Amniotic stem cell (primary cell): Measurements from ENCODE around the gene TFDP1.

Experiments
- DNase-seq: peaks from one replicate; lab custom pipeline; 2025; lab: John Stamatoyannopoulos, UW

TFDP1 gene

GRCh38 chr13:113651511-113652403 lies 67.2 kb downstream of the TFDP1 start:
- DNase-seq = no peak

GRCh38 chr13:113652404-113653263 lies 68.1 kb downstream of the TFDP1 start:
- no peak for DNase-seq

- DNase-seq = no peak
Observed at GRCh38 chr13:113653264-113654174, 69.0 kb downstream of the TFDP1 start.

- no peak for DNase-seq
Observed at GRCh38 chr13:113654175-113654560, 69.6 kb downstream of the TFDP1 start.

DNA sequence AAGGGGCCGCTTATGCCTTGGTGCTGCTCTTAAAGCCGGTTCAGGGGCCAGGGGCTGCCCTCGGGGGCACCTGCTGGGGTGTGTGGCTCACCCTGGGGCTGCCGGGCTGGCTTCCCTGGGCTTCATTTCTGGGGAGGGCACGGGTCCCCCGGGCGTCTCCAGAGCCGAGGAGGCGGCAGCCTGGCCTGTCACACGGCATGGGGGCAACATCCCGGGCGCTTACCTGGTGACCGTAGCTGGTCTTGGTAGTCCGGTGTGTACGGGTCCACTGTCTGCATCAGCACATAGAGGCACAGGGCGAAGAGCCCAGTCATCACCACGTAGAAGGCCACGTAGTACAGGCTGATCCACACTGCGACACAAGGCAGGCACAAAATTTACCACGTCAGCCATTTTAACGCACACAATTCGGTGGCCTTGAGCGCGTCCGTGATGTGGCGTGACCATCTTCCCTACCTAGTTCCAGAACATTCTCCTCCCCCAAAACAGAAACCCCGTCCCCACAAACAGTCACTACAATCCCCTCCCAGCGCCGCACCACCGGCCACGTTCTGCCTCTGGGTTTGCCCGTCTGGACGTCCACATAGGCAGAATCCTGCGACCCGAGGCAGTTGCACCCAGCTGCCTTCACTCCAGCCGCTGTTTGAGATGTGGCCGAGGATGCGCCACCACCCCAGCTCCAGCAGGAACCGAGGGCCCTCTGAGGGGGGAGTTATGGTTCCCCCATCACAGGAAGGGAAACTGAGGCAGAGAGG lies 70.2 kb downstream of the TFDP1 start:
- no peak for DNase-seq

GRCh38 chr13:113655346-113656002 lies 70.9 kb downstream of the TFDP1 start:
- no peak for DNase-seq

DNA sequence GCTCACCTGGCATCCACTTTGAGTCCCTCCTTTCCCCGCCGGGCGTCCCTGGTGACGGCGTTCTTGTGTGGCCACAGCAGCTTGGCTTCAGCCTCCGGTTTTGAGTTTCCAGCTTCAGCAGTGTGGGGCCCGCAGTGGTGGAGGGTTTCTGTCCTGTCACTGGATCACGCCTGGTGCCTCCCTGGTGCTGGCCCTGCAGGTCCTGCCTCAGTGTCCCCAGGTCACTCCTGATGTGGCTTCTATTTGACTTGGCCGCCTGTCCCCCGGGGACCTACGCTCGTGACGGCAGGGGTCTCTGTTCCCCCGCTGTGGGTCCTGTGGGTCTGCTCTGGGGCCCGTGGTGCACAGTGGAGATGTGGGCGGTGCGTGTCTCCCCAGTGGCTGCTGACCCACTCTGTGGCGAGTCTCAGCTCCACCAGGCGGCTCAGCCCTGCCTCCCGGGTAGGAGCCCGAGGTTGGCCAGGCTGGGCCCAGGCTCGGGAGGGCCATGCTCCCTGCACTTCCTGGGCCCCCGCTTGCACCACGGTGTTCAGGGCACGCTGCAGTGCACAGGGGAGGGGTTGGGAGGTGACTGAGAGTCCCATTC lies 71.5 kb downstream of the TFDP1 start:
- no peak for DNase-seq

- no peak for DNase-seq
Observed at GRCh38 chr13:113656831-113657671, 72.5 kb downstream of the TFDP1 start.

- no peak for DNase-seq
Observed at GRCh38 chr13:113657851-113658741, 73.5 kb downstream of the TFDP1 start, which contains the start of gene ATP4B. Gene ATP4B (minus strand): TSS chr13:113658198. CDS start chr13:113658144, 54 bp downstream.

DNA sequence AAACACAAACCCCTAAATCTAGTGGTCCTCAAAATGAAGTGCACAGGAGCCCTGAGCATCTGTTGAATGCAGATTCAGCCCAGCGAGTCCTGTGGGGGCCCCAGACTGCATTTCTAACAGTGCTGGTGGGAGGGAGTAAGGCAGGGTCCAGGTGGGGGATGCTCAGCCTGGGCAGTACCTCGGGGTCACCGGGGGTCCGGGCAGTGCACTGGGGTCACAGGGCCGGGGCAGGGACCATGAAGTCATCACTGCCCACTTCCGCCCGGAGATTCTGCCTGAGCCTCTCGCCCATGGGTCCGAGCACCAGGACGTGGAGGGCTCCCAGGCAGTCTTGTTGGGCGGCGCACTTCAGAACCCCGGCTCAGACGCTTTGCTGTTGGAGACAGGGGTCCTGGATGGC lies 74.3 kb downstream of the TFDP1 start:
- DNase-seq = no peak

DNA sequence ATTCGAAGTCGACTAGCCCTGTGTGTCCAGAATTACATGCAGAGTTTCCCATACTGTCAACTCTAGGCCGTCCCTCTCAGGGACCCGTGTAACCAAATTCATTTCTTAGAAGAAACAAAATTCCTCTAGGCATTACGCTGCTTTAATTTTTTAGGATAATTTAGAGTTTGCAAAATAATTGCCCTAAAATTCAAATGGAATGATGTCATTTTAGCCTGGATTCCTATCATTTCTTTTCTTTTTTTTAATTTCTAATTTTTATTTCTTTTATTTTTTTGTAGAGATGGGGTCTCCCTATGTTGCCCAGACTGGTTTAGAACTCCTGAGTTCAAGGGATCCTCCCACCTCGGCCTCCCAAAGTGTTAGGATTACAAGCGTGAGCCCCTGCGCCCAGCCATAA lies 74.8 kb downstream of the TFDP1 start:
- no peak for DNase-seq

- DNase-seq = no peak
Observed at GRCh38 chr13:113660066-113660465, 75.5 kb downstream of the TFDP1 start.

DNA sequence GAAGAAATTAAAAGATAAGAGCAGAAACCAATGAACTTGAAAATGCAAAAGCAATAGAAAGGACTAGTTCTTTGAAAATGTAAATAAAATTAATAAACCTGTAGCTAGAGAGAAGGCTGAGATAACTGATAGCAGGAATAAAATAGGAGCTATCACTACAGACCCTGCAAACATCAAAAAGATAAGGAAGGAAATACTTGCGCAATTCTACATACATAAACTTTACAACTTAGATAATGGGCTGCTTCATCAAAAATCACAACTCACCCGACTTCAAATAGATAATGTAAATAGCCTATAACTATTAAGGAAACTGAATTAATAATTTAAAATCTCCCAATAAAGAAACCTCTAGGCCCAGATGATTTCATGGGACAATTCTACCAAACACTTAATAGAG lies 77.0 kb downstream of the TFDP1 start:
- no peak for DNase-seq

DNA sequence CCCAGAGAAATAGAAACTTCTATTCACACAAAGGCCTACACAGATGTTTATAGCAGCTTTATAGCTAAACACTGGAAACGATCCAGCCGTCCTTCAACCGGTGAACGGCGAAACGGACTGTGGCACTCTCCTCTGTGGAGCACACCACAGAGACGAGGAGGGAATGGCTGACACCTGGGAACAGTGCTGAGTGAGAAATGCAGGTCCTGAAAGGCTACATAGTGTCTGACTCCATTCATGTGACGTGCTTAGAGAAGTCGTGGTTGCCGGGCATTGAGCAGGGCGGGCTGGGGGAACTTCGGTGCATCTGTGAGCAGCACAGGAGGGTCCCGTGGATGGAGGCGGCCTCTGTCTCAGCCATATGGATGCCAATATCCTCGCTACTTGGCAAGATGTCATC lies 79.4 kb downstream of the TFDP1 start:
- DNase-seq = no peak

- no peak for DNase-seq
Observed at GRCh38 chr13:113664751-113665596, 80.4 kb downstream of the TFDP1 start.

- DNase-seq = no peak
Observed at GRCh38 chr13:113665597-113666328, 81.2 kb downstream of the TFDP1 start.

DNA sequence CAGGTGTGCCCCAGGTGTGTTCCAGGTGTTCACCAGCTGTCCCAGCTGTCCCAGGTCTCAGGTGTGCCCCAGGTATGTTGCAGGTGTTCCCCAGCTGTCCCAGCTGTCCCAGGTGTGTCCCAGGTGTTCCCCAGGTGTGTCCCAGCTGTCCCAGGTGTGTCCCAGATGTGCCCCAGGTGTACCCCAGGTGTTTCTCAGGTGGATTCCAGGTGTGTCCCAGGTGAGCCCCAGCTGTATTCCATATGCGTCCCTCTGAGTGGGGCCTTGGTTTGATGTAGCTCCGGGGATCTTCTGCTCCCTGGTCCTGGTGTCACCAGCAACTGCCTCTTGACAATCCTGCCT lies 81.7 kb downstream of the TFDP1 start:
- no peak for DNase-seq
